Skeletal muscle satellite cell (primary cell): Measurements from ENCODE around the gene RUNDC1.
A peak's percentile ranks its signal among the peaks of the same experiment; 100 is the strongest.
"Not testable (repeated sequence)": the region's sequence is repeated elsewhere in the genome, so short reads cannot be mapped to it uniquely, and the experiment has no call there.

ENCODE experiments used
- H3K27me3 ChIP-seq: 2 replicates; pipeline ENCODE4 v1.7.0; 2013; ENCODE audit warnings: low read length; ENCODE audit not compliant: control insufficient read depth, insufficient read depth
- H3K36me3 ChIP-seq: 2 replicates; pipeline ENCODE4 v1.7.0; 2013; ENCODE audit warnings: mild to moderate bottlenecking, control low read depth, low read length; ENCODE audit not compliant: insufficient read depth
- H3K4me1 ChIP-seq: 2 replicates; pipeline ENCODE4 v1.7.0; 2013; ENCODE audit warnings: low read length; ENCODE audit not compliant: control insufficient read depth, insufficient read depth
- H3K4me2 ChIP-seq: 2 replicates; pipeline ENCODE4 v1.7.0; 2013; ENCODE audit warnings: mild to moderate bottlenecking, low read length
- H3K4me3 ChIP-seq: 2 replicates; pipeline ENCODE4 v1.7.0; 2013; ENCODE audit warnings: low read length
- H3K9ac ChIP-seq: 2 replicates; pipeline ENCODE4 v1.7.0; 2013; ENCODE audit warnings: mild to moderate bottlenecking, low read depth, low read length, moderate library complexity
- H3K9me3 ChIP-seq: replicated peaks from 2 replicates; pipeline ENCODE4 v1.7.0; 2013; ENCODE audit warnings: mild to moderate bottlenecking, control low read depth, low read length

Gene RUNDC1

GRCh38 chr17:42997390-42997983, 17.1 kb downstream of the RUNDC1 start:
- Histone ChIP-seq H3K4me3 (peak overlapping the region; percentile 57), H3K9ac (peak overlapping the region; percentile 69), H3K27me3 (no peaks in the 10 kb centered on the region), H3K36me3 (peaks cover 46% of the 10 kb centered on the region), H3K4me1 (peaks cover 38% of the 10 kb centered on the region), H3K9me3 (no peaks in the 10 kb centered on the region), H3K4me2 (peak overlapping the region; percentile 80)

DNA sequence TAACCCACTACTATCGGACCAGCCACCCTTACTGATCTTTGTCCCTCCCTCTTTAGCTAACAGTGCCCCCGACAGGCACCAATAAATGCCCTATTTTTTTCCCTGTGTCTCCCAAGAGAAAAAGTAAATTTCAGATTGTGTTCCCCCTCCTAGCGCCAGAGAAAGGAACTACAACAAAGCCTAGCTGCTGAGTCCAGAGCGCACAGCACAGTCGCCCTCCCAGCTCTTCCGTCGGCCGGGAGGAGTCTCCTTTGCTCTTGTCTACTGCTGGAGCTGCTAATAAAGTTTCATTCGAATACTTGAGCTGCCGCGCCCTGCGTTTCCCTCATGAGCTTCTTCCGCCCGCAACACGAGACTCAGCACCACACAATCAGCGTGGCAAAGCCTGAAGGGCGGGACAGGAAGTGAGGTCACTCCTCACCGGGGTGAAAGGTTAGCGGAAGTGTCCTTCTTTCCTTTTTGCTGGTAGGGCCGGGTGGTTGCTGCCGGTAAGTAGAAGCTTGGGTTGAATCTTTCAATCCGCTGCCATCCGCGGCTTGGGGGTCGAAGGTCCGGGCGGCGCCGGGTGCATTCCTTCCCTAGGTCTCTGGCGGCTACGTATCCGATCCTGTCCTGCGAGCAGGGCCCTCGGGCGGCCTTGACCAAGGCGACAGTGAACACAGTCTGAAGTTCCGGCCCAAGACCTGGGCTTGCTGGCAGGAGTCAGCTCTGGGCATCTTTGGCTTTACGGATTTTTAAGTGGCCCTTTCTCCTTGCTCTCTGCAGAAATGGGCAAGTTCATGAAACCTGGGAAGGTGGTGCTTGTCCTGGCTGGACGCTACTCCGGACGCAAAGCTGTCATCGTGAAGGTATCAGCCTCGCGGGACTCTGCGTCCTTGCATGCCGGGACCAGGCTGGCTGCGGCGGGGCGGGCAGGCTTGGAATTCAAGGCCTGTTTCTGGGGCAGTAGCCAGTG, 17.9 kb downstream of the RUNDC1 start, which contains the start of gene RPL27:
RPL27 (plus strand) TSS at position 436 of the 955 bp plus-strand sequence; CDS start at position 768, 332 bp downstream.
- H3K4me3 ChIP-seq = peak within 1 kb of the TSS; percentile 92
- peak within 1 kb of the TSS; percentile 96 for H3K4me2 ChIP-seq
- peaks cover 46% of the 10 kb centered on the region for H3K36me3 ChIP-seq
- peaks cover 43% of the 10 kb centered on the region for H3K4me1 ChIP-seq
- no peaks in the 10 kb centered on the region for H3K27me3 ChIP-seq
- no peaks in the 10 kb centered on the region for H3K9me3 ChIP-seq
- peak within 1 kb of the TSS; percentile 99 for H3K9ac ChIP-seq

- peak overlapping the region; percentile 99 for H3K9ac ChIP-seq
- peaks cover 48% of the 10 kb centered on the region for H3K4me1 ChIP-seq
- H3K4me2 ChIP-seq = peak overlapping the region; percentile 96
- H3K27me3 ChIP-seq = no peaks in the 10 kb centered on the region
- no peaks in the 10 kb centered on the region for H3K9me3 ChIP-seq
- peak overlapping the region; percentile 92 for H3K4me3 ChIP-seq
- peaks cover 46% of the 10 kb centered on the region for H3K36me3 ChIP-seq
Measured at GRCh38 chr17:42999003-42999525, 18.7 kb downstream of the RUNDC1 start.

GRCh38 chr17:43000894-43001293, 20.5 kb downstream of the RUNDC1 start:
- not testable (repeated sequence) for H3K4me3 ChIP-seq, H3K9me3 ChIP-seq, H3K9ac ChIP-seq, H3K27me3 ChIP-seq
- peak overlapping the region; percentile 49 for H3K4me2 ChIP-seq
- peaks cover 54% of the 10 kb centered on the region for H3K4me1 ChIP-seq
- peaks cover 47% of the 10 kb centered on the region for H3K36me3 ChIP-seq

- Histone ChIP-seq H3K9ac (no peak overlapping the region), H3K4me2 (no peak overlapping the region), H3K27me3 (no peaks in the 10 kb centered on the region), H3K9me3 (no peaks in the 10 kb centered on the region), H3K4me3 (no peak overlapping the region), H3K4me1 (peaks cover 49% of the 10 kb centered on the region), H3K36me3 (peaks cover 47% of the 10 kb centered on the region)
Measured at GRCh38 chr17:43003542-43004172, 23.3 kb downstream of the RUNDC1 start.

- no peaks in the 10 kb centered on the region for H3K9me3 ChIP-seq
- H3K27me3 ChIP-seq = no peaks in the 10 kb centered on the region
- H3K4me2 ChIP-seq = peak within 1 kb of the TSS; percentile 99
- peak within 1 kb of the TSS; percentile 91 for H3K9ac ChIP-seq
- peaks cover 24% of the 10 kb centered on the region for H3K4me1 ChIP-seq
- H3K4me3 ChIP-seq = peak within 1 kb of the TSS; percentile 90
- H3K36me3 ChIP-seq = peaks cover 20% of the 10 kb centered on the region
Measured at GRCh38 chr17:43006639-43007551, 26.5 kb downstream of the RUNDC1 start, which contains the start of gene IFI35. Gene IFI35, plus strand, starts transcription at chr17:43006784. Its CDS starts 164 bp downstream, at chr17:43006948.

DNA sequence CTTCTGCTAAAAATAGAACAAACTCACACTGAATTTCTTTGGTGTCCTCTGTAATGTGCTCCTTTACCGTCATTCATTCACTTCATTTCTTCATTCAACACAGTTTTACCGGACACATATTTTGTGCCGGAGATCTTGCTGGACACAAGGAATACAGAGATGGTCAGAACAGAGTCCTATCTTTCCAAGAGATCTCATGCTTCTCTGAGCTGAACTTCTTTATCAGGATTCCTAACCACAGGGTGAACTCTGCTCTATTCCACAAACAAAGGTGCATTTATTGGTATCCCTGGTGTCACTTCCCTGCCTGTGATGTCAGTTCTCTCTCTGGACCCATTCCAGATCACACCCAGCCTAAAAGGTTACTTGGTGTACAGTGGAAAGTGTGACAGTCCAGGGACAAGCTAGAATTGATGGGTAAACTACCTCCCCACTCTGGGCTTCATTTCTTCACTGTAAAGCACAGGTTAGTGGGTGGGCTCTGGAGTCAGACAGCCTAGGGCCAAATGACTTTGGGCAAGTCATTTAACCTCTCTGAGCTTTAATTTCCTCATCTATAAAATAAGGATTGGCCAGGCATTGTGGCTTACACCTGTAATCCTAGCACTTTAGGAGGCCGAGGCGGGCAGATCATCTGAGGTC, 30.4 kb downstream of the RUNDC1 start:
- Histone ChIP-seq H3K36me3 (peaks cover 25% of the 10 kb centered on the region), H3K4me3 (no peak overlapping the region), H3K27me3 (no peaks in the 10 kb centered on the region), H3K4me1 (peaks cover 3% of the 10 kb centered on the region), H3K9ac (no peak overlapping the region), H3K4me2 (no peak overlapping the region), H3K9me3 (no peaks in the 10 kb centered on the region)

DNA sequence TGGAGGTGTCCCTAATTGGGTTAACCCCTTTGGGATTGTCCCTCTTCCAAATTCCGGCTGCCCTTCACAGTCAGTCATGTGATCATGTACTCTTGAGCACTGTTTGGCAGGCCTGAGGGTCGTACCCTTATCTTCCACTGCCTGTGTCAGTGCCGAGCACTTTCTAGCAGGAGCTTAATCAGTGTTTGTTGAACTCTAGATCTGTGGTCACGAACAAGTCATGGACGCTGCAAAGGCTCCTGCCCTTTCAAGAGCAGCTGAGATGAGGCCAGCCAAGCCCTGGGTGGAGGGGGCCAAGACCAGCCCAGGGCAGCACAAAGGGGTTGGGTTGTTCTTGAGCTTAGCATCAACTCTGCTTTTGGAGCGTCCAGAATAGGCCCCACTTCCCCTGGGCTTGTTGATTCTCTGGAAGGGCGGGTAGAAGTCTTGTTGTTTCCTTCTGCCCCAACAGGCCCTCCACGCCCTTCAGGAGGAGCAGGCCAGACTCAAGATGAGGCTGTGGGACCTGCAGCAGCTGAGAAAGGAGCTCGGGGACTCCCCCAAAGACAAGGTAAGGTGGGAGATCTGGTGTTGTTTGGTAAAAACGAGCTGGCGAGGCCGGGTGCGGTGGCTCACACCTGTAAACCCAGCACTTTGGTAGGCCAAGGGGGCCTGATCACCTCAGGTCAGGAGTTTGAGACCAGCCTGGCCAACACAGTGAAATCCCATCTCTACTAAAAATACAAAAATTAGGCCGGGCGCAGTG, 31.5 kb downstream of the RUNDC1 start:
- no peaks in the 10 kb centered on the region for H3K27me3 ChIP-seq
- H3K4me2 ChIP-seq = no peak overlapping the region
- H3K9me3 ChIP-seq = no peaks in the 10 kb centered on the region
- H3K4me3 ChIP-seq = no peak overlapping the region
- H3K4me1 ChIP-seq = peaks cover 3% of the 10 kb centered on the region
- H3K9ac ChIP-seq = no peak overlapping the region
- peaks cover 33% of the 10 kb centered on the region for H3K36me3 ChIP-seq

DNA sequence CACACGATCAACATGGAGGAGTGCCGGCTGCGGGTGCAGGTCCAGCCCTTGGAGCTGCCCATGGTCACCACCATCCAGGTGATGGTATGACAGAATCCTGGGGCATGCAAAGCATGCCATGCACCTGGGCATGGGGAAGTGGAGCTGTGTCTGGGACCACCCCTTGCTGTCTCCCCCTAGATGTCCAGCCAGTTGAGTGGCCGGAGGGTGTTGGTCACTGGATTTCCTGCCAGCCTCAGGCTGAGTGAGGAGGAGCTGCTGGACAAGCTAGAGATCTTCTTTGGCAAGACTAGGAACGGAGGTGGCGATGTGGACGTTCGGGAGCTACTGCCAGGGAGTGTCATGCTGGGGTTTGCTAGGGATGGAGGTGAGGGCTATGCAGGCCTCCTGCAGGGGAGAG, 32.9 kb downstream of the RUNDC1 start:
- H3K27me3 ChIP-seq = no peaks in the 10 kb centered on the region
- H3K4me1 ChIP-seq = peaks cover 3% of the 10 kb centered on the region
- H3K36me3 ChIP-seq = peaks cover 42% of the 10 kb centered on the region
- H3K9me3 ChIP-seq = no peaks in the 10 kb centered on the region
- H3K4me2 ChIP-seq = no peak overlapping the region
- H3K4me3 ChIP-seq = no peak overlapping the region
- no peak overlapping the region for H3K9ac ChIP-seq
